H4 (cell line): Measurements from ENCODE around the gene NPPC. TPM values are rescaled to one million over a fixed set of nuclear protein-coding genes. Genes with fewer than 3 reads are reported as not detected.

Experiments used
- DNase-seq: peaks from one replicate; pipeline ENCODE4 v3.0.0-alpha.2; 2015; ENCODE audit warnings: low spot score
- total RNA-seq: library from RNA; depleted of rRNA; stranded (reverse); fragments of >200 nt; shearing (Covaris generic); gene quantifications from 2 replicates; pipeline ENCODE4 v1.2.3, GENCODE V29; 2014

NPPC gene
- total RNA-seq, 1 experiment from 2014 or later = not detected

GRCh38 chr2:231935207-231935524 lies 9.0 kb upstream of the NPPC start:
- no peak for DNase-seq

GRCh38 chr2:231934441-231935206 lies 8.4 kb upstream of the NPPC start:
- no peak for DNase-seq

- no peak for DNase-seq
Observed at GRCh38 chr2:231933916-231934401, 7.8 kb upstream of the NPPC start.

- no peak for DNase-seq
Observed at GRCh38 chr2:231932985-231933915, 7.1 kb upstream of the NPPC start.

DNA sequence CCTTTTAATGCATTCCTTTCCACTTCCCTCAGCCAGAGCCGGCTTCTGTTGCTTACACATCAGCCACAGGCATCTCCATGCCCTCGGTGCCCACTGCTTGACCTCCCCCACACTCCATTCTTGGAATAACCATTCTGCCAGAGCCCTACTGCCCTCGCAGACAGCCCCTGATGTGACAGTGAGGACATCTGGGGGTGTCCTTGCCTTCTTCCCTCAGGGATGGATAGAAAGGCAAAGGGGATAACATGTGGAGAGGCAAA lies 6.4 kb upstream of the NPPC start:
- no peak for DNase-seq

DNA sequence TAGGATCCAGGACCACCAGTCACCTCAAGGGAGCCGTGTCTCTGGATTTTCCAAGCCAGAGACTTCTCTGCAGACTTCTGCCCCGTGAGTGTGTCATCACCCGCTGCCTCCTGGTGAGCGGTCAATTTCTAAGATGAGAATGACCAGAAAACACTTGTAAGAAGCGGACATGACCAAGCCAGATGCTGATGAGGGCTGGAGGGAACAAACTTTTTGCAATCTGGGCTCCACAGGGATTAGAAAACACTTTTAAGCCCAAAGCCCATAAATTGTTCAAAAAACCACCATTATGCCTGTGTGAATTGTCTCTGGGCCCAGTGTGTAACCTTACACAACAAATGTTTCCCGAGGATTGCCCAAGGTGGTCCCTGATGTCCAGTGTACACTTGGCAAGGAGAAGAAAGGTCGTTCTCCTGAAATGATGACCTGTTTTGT lies 5.3 kb upstream of the NPPC start:
- no peak for DNase-seq

DNA sequence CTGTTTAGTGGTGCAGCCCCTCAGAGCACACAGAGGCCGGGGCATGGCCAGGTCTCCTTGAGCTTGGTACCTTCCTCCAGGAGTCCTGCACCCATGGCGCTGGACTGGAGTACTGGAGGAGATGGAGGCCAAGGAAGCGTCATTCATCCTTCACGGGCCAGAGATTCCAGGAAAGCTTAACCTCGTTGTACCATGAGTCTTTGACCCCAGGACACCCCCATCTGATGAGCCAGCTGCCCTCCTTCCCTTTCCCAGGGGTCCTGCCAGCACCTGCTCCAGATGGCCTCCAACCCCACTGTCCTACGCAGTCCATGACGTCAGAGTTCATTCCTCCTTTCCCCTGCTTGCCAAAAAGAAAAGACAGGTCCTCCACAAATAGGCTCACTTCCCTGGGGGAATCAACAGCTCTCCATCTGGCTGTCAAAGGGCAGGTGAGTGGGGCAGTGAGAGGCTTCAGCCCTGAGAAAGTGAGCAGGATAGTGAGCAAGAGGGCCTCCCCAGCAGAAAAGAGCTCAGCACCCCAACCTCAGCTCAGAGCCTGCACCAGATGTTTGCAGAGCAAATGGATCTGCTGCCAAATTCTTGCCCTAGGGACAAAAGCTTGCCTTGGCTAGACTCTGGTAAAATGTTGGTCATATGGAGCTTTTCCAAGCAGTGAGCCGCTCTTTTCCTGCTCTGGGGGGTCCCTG lies 4.5 kb upstream of the NPPC start:
- DNase-seq = no peak

DNA sequence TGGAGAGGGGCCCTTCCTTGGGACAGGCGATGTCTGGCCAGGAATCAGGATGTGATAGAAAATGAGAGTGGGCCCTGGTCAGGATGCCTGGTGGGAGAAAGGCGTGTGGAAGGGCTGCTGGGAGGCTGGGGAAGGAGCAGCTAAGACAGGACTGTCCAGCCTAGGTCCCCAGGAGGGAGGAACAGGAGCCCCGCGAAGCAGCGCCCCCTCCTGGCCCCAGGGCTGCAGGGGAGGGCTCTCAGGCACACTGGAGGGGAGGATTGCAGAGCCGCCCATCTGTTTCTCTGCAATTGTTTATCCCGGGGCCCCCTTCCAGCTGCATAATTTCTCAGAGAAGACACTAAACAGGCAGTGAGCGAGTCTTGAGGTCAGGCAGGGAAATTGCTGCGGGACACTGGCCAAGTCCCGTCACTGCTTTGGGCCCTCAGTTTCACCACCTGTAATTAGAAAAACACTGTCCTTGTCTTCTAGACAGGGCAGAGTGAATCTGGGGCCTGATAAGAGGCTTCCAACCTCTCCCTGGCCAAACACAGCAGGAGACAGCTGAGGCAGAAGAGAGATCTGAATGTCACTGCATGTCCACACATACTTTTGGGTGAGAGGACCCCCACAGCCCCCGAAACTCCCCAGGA lies 3.9 kb upstream of the NPPC start:
- DNase-seq = no peak

- no peak for DNase-seq
Observed at GRCh38 chr2:231928901-231929725, 2.9 kb upstream of the NPPC start.

DNA sequence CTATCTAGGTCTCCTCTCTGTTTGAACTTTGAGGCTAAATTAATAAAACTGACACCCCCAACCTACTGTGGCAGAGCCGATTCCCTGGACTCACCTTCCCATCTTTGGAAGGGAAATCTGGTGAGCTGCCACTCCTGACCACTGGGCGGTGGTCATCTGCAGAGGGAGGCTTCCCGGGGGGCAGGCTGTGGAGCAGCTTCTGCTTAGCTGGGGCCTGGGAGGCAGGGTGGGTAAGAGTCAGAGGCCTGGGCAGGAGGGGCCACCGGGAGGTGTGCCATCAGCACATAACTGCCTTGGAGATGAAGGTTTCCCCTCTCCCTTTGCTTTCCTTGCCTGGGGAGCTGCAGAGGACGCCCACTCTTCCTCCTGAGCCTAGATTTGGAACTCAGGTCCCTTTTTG lies 2.3 kb upstream of the NPPC start:
- no peak for DNase-seq

GRCh38 chr2:231927566-231927890 lies 1.3 kb upstream of the NPPC start:
- no peak for DNase-seq

DNA sequence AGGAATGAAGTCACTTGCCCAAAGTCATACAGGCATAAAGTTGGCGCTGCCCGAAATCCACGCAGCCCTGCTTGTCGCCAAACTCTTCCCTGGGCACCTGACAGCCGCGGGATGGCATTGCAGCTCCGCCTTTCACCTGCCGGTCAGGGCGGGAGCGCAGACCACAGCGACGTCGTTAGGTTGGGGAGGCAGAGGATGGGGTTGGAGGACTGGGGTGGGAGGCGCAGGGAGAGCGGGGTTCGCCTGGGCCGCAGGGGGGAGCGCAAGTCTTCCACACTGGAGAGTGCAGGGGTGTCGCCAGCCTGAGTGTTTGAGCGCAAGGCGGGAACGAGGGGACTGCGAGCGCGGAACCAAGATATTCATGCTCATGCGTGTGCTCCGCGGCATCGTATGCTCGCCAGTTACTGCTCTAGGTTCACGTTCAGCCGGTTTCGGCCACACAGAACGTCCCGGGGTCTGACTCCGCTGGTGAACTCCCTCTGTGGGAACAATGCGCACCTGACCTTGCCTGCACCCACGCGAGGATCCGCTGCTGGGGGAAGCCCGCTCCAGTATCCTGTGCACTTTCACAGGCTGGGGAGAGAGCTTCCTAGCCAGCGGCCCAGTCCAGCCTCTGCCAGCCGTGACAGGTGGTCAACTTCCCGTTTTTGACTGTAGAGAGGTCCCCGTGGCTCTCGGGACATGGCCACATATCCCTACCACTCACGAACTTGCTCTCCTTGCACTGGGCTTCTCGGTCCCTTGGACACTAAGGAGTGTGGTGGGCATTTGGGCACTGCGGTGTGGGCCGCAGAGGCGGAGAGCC lies 767 bp upstream of the NPPC start:
- no peak for DNase-seq

- DNase-seq = peak; percentile 62
Observed at GRCh38 chr2:231925303-231926179, 655 bp downstream of the NPPC start.

DNA sequence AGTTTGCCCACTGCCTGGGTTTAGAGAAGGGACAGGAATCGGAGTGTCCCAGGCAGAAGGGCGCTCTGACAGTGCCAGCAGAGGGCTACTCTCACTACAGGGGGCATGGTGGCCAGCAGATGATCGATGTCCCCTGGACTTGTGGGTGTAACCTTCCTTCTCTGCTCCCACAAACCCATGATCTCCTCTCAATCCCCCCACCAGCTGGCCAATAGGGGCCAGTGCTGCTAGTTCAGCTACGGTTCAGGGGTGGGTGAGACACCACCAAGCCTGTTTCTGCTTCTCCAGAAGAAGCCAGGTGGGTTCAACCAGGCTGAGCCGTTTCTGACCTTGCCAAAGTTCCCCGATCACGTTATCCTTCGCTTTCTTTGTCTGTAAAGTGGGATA lies 1.3 kb downstream of the NPPC start:
- no peak for DNase-seq

DNA sequence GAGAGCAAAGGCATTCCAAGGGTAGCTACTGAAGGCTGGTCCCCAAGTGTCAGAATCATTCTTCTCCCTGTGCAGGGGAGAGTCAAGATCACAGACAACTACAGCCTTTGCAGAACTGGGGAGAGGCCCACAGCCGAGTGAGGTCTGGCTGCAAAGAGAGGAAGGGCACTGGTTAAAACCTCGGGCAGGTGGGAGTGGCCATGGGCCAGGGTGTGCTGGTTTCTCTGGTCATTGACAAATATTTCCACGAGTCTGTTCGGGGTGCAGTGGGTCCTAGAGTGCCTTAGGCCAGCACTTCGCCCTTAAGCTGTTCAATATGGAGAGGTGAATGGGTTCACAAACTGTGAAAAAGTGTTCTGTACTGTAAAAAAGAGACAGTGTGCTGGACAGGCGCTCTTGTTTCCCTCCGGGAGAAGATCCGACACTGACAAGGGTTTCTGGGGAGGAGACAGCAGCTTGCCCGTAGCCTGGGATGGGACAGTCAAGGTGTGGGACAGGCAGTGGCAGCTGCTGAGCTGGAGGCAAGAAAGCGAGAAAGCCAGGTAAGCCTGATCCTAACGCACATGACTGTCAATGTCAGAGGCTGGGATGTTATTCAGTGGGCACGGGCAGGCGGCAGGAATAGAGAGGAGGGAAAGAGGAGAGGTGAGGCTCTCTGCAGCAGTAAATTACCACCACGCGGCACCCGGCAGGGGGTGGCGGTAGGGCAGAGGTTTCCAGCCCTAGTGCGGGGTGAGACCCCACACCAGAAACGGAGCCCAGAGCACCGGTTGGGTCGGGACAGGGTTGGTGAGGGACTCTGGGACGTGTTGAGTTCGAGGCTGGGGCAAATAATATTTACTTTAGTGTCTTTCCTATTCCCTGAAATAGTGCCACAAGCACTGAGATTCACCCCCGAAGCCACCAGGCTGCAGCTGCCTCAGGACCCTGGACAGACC lies 2.0 kb downstream of the NPPC start:
- DNase-seq = no peak

- DNase-seq = no peak
Observed at GRCh38 chr2:231923010-231923344, 3.2 kb downstream of the NPPC start.

GRCh38 chr2:231922311-231923009 lies 3.7 kb downstream of the NPPC start:
- DNase-seq = no peak

- DNase-seq = no peak
Observed at GRCh38 chr2:231920795-231921194, 5.4 kb downstream of the NPPC start.
